Parathyroid adenoma (tissue), 2 donors: ENCODE results near the gene RCAN3.
A peak's percentile ranks its signal among the peaks of the same experiment; 100 is the strongest.
"Not testable (repeated sequence)": the region's sequence is repeated elsewhere in the genome, so short reads cannot be mapped to it uniquely, and the experiment has no call there.

Source experiments
- H2AFZ ChIP-seq: fragments of 300-600 bp; sonication (generic); one replicate; pipeline ENCODE4 v1.7.0; 2017; ENCODE audit warnings: antibody characterized with exemption, mild to moderate bottlenecking
- H3K27ac ChIP-seq: fragments of 300-600 bp; sonication (generic); one replicate; pipeline ENCODE4 v1.7.0; 2017
- H3K27me3 ChIP-seq: fragments of 300-600 bp; sonication (generic); one replicate; pipeline ENCODE4 v1.7.0; 2017; ENCODE audit warnings: low read length; ENCODE audit not compliant: control insufficient read depth, insufficient read depth
- H3K36me3 ChIP-seq: fragments of 300-600 bp; sonication (generic); one replicate; pipeline ENCODE4 v1.7.0; 2017; ENCODE audit warnings: low read length; ENCODE audit not compliant: control insufficient read depth, insufficient read depth
- H3K4me1 ChIP-seq: fragments of 300-600 bp; sonication (generic); one replicate; pipeline ENCODE4 v1.7.0; 2017; ENCODE audit warnings: control low read depth
- H3K4me2 ChIP-seq: fragments of 300-600 bp; sonication (generic); one replicate; pipeline ENCODE4 v1.7.0; 2017; ENCODE audit warnings: low read length
- H3K4me3 ChIP-seq: fragments of 300-600 bp; sonication (generic); one replicate; pipeline ENCODE4 v1.7.0; 2017; ENCODE audit warnings: low read depth, low read length
- H3K79me2 ChIP-seq: fragments of 300-600 bp; sonication (generic); one replicate; pipeline ENCODE4 v1.7.0; 2017; ENCODE audit warnings: control low read depth
- H3K9ac ChIP-seq: fragments of 300-600 bp; sonication (generic); one replicate; pipeline ENCODE4 v1.7.0; 2017; ENCODE audit warnings: mild to moderate bottlenecking
- H3K9me3 ChIP-seq: fragments of 300-600 bp; sonication (generic); one replicate; pipeline ENCODE4 v1.7.0; 2017; ENCODE audit warnings: low read length; ENCODE audit not compliant: control insufficient read depth
- CTCF ChIP-seq: fragments of 300-600 bp; sonication (generic); IDR thresholded peaks from one replicate; pipeline ENCODE4 v1.7.0; 2017; ENCODE audit warnings: antibody characterized with exemption, mild to moderate bottlenecking
- donor health status: primary hyperparathyroidism.

RCAN3 gene

GRCh38 chr1:24459551-24460266, 42.9 kb upstream of the RCAN3 start:
- H3K4me2 ChIP-seq: peak overlapping the region; percentile 29
- H3K79me2 ChIP-seq: no peaks in the 10 kb centered on the region
- H3K4me1 ChIP-seq: peaks cover 14% of the 10 kb centered on the region
- no peaks in the 10 kb centered on the region for H3K27me3 ChIP-seq
- no peak for TF ChIP-seq CTCF
- no peak overlapping the region for H3K9ac ChIP-seq
- no peaks in the 10 kb centered on the region for H3K9me3 ChIP-seq
- no peaks in the 10 kb centered on the region for H3K36me3 ChIP-seq
- H3K4me3 ChIP-seq: no peak overlapping the region
- H2AFZ ChIP-seq: no peak overlapping the region
- peak overlapping the region; percentile 15 for H3K27ac ChIP-seq

- H3K9me3 ChIP-seq, H3K4me2 ChIP-seq, H2AFZ ChIP-seq, H3K27ac ChIP-seq, H3K4me3 ChIP-seq, H3K79me2 ChIP-seq, H3K27me3 ChIP-seq, H3K36me3 ChIP-seq, H3K9ac ChIP-seq: not testable (repeated sequence)
- peaks cover 14% of the 10 kb centered on the region for H3K4me1 ChIP-seq
Observed at GRCh38 chr1:24462128-24462527, 40.5 kb upstream of the RCAN3 start.

GRCh38 chr1:24463776-24464735, 38.6 kb upstream of the RCAN3 start:
- Histone ChIP-seq H3K79me2 (no peaks in the 10 kb centered on the region), H3K4me2 (no peak overlapping the region), H3K36me3 (no peaks in the 10 kb centered on the region), H2AFZ (no peak overlapping the region), H3K9me3 (no peaks in the 10 kb centered on the region), H3K27me3 (no peaks in the 10 kb centered on the region), H3K27ac (no peak overlapping the region), H3K4me1 (peaks cover under 1% of the 10 kb centered on the region), H3K4me3 (no peak overlapping the region), H3K9ac (no peak overlapping the region)
- no peak for TF ChIP-seq CTCF

- no peak overlapping the region for H3K4me2 ChIP-seq
- no peaks in the 10 kb centered on the region for H3K36me3 ChIP-seq
- H2AFZ ChIP-seq: no peak overlapping the region
- H3K27me3 ChIP-seq: no peaks in the 10 kb centered on the region
- H3K27ac ChIP-seq: no peak overlapping the region
- H3K4me3 ChIP-seq: no peak overlapping the region
- H3K4me1 ChIP-seq: no peaks in the 10 kb centered on the region
- no peak for TF ChIP-seq CTCF
- no peaks in the 10 kb centered on the region for H3K9me3 ChIP-seq
- no peak overlapping the region for H3K9ac ChIP-seq
- H3K79me2 ChIP-seq: no peaks in the 10 kb centered on the region
Observed at GRCh38 chr1:24465099-24465498, 37.5 kb upstream of the RCAN3 start.

- H3K27ac ChIP-seq: no peak overlapping the region
- H3K36me3 ChIP-seq: no peaks in the 10 kb centered on the region
Observed at GRCh38 chr1:24465638-24466037, 37.0 kb upstream of the RCAN3 start.

More at GRCh38 chr1:24465638-24466037, 37.0 kb upstream of the RCAN3 start:
- H3K9ac ChIP-seq: no peak overlapping the region
- no peak for TF ChIP-seq CTCF
- H3K4me2 ChIP-seq: no peak overlapping the region
- no peak overlapping the region for H2AFZ ChIP-seq
- no peaks in the 10 kb centered on the region for H3K79me2 ChIP-seq
- H3K27me3 ChIP-seq: no peaks in the 10 kb centered on the region
- no peak overlapping the region for H3K4me3 ChIP-seq
- H3K4me1 ChIP-seq: no peaks in the 10 kb centered on the region
- H3K9me3 ChIP-seq: no peaks in the 10 kb centered on the region
